NOMO-1 treated with dmso at 0.1 percent for 144 hours (cell line): ENCODE data around the gene VAPA.
"Not testable (repeated sequence)": the region's sequence is repeated elsewhere in the genome, so short reads cannot be mapped to it uniquely, and the experiment has no call there.

Source experiments
- DNase-seq: peaks from one replicate; lab custom pipeline; 2025; ENCODE audit not compliant: unreplicated experiment; lab: John Stamatoyannopoulos, UW

VAPA gene

GRCh38 chr18:9885170-9886004, 28.4 kb upstream of the VAPA start, which contains the start of gene TXNDC2:
TSS of gene TXNDC2 (plus strand) at chr18:9885973. CDS start at chr18:9886681, 708 bp downstream.
- no peak for DNase-seq

GRCh38 chr18:9886005-9886348, 27.8 kb upstream of the VAPA start:
- no peak for DNase-seq

GRCh38 chr18:9887992-9888391, 25.8 kb upstream of the VAPA start:
- no peak for DNase-seq

GRCh38 chr18:9890196-9890595, 23.6 kb upstream of the VAPA start:
- DNase-seq: no peak

GRCh38 chr18:9890957-9891356, 22.9 kb upstream of the VAPA start:
- DNase-seq: no peak

- not testable (repeated sequence) for DNase-seq
Observed at GRCh38 chr18:9891515-9891914, 22.3 kb upstream of the VAPA start.

- no peak for DNase-seq
Observed at GRCh38 chr18:9894454-9895068, 19.3 kb upstream of the VAPA start.

- no peak for DNase-seq
Observed at GRCh38 chr18:9897129-9897528, 16.7 kb upstream of the VAPA start.

GRCh38 chr18:9897787-9898291, 16.0 kb upstream of the VAPA start:
- not testable (repeated sequence) for DNase-seq

- DNase-seq: peak; percentile 76
Observed at GRCh38 chr18:9898792-9899549, 14.8 kb upstream of the VAPA start.

GRCh38 chr18:9899550-9899930, 14.3 kb upstream of the VAPA start:
- not testable (repeated sequence) for DNase-seq

GRCh38 chr18:9900699-9901098, 13.1 kb upstream of the VAPA start:
- no peak for DNase-seq

GRCh38 chr18:9901377-9901776, 12.4 kb upstream of the VAPA start:
- DNase-seq: no peak

- not testable (repeated sequence) for DNase-seq
Observed at GRCh38 chr18:9902264-9902663, 11.6 kb upstream of the VAPA start.

- no peak for DNase-seq
Observed at GRCh38 chr18:9902832-9903231, 11.0 kb upstream of the VAPA start.

- DNase-seq: no peak
Observed at GRCh38 chr18:9905401-9905922, 8.4 kb upstream of the VAPA start.

- DNase-seq: peak; percentile 42
Observed at GRCh38 chr18:9906481-9906880, 7.3 kb upstream of the VAPA start.

GRCh38 chr18:9907867-9908266, 5.9 kb upstream of the VAPA start:
- DNase-seq: no peak

- DNase-seq: no peak
Observed at GRCh38 chr18:9910071-9910470, 3.7 kb upstream of the VAPA start.

- DNase-seq: peak; percentile 66
Observed at GRCh38 chr18:9910661-9911060, 3.2 kb upstream of the VAPA start.

- no peak for DNase-seq
Observed at GRCh38 chr18:9911226-9911625, 2.6 kb upstream of the VAPA start.
